Kidney (tissue), 14 donors: ENCODE results near the gene HERC5. TPM values are rescaled to one million over a fixed set of nuclear protein-coding genes. Genes with fewer than 3 reads are reported as not detected.

Experiments
- DNase-seq, 5 donors: peaks; one replicate each; pipeline ENCODE4 v3.0.0-alpha.2; 2013 to 2020
- FAIRE-seq: peaks from 2 replicates; lab custom pipeline; 2012; peaks lifted over from hg19 to GRCh38; lab: Jason Lieb, UNC
- H3K27ac ChIP-seq, 2 donors: one replicate each; pipeline ENCODE4 v1.7.0; 2013; ENCODE audit warnings: low read depth in 2 of 2, low read length in 2 of 2, inconsistent platforms in 1 of 2
- H3K27me3 ChIP-seq: one replicate; pipeline ENCODE4 v1.7.1; 2013; ENCODE audit warnings: low read length, inconsistent platforms; ENCODE audit not compliant: control insufficient read depth, insufficient read depth
- H3K36me3 ChIP-seq, 3 donors: one replicate each; pipeline versions ENCODE4 v1.7.0 to v1.7.1; 2013; ENCODE audit warnings: low read length in 3 of 3, control low read depth in 1 of 3, inconsistent platforms in 1 of 3; ENCODE audit not compliant: insufficient read depth in 3 of 3, control insufficient read depth in 2 of 3
- H3K4me1 ChIP-seq, 3 donors: one replicate each; pipeline versions ENCODE4 v1.7.0 to v1.7.1; 2013; ENCODE audit warnings: low read length in 3 of 3, inconsistent platforms in 1 of 3, low read depth in 1 of 3; ENCODE audit not compliant: control insufficient read depth in 2 of 3, insufficient read depth in 2 of 3
- H3K4me3 ChIP-seq, 3 donors: one replicate each; pipeline versions ENCODE4 v1.7.0 to v1.8.1; 2013; ENCODE audit warnings: low read length in 3 of 3, control low read depth in 1 of 3, inconsistent platforms in 1 of 3
- H3K9ac ChIP-seq, 3 donors: one replicate each; pipeline versions ENCODE4 v1.7.0 to v1.7.1; 2013; ENCODE audit warnings: low read length in 3 of 3, control low read depth in 1 of 3, inconsistent platforms in 1 of 3
- H3K9me3 ChIP-seq, 3 donors: one replicate each; pipeline versions ENCODE4 v1.7.0 to v1.7.1; 2013; ENCODE audit warnings: low read length in 3 of 3, control low read depth in 1 of 3, inconsistent platforms in 1 of 3; ENCODE audit not compliant: control insufficient read depth in 2 of 3, insufficient read depth in 1 of 3
- CTCF ChIP-seq: IDR thresholded peaks from 3 replicates; pipeline ENCODE4 v1.5.1; 2012; ENCODE audit warnings: mild to moderate bottlenecking, moderate library complexity, borderline replicate concordance; ENCODE audit not compliant: insufficient read depth; ENCODE audit errors: extremely low read depth
- intact Hi-C: fragments of 100-400 bp; cut with DNase I; formaldehyde crosslinking; loops from one replicate; pipeline ENCODE4 v1.11.1; 2022
- polyA plus RNA-seq: library from polyadenylated mRNA; stranded (reverse); fragments of 350-450 nt; fragmentation: Illumina TruSeq; extraction: RNeasy Lipid Tissue Mini Kit (QIAGEN cat#74804); gene quantifications from one replicate; pipeline ENCODE4 v1.2.3, GENCODE V29; 2014; ENCODE audit warnings: low read depth, low replicate concordance; ENCODE audit not compliant: insufficient read depth
- total RNA-seq: library from RNA; stranded (reverse); fragmentation: NEBNext Ultra II Directional; extraction: Animal tissue kit (Norgen Biotek cat#: 25700); gene quantifications from one replicate; pipeline ENCODE4 v1.2.1, GENCODE V29; 2021
- donor health status: control.
- donor health status: control.
- donor health status: control.
- donor health status: control.
- donor health status: control.
- donor health status: DM: yes; HTN: yes; CAD: no.
- donor health status: Normal renal cell carcinoma (clear cell type).

HERC5 gene
- total and polyA plus RNA-seq, 2 donors from 2014 or later: 4.7 to 6.5 TPM

DNA sequence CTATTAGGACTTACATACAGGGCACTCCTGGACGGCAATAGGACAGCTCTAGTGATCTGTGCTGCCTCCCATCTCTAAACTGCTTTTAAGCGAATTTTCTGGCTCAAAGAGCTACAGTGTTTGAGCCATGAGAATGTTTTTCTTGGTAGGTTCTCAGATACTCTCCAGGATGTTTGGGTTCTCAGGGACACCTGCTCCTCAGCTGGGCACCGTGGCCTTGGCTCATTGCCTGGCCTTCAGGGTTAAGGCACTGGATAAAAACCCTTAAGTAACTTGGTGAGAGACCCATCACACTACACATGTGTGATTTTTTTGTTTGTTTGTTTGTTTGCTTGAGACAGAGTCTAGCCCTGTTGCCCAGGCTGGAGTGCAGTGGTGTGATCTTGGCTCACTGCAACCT is 38.5 kb upstream of the HERC5 start:
- Histone ChIP-seq H3K27ac (no peak overlapping the region), H3K27me3 (no peaks in the 10 kb centered on the region), H3K4me1 (no peaks in the 10 kb centered on the region), H3K4me3 (no peak overlapping the region), H3K9me3 (no peaks in the 10 kb centered on the region), H3K36me3 (no peaks in the 10 kb centered on the region), H3K9ac (no peak overlapping the region)
- no peak for TF ChIP-seq CTCF
- DNase-seq (no peak), FAIRE-seq (no peak)
- intact Hi-C loops: no loop called here

DNA sequence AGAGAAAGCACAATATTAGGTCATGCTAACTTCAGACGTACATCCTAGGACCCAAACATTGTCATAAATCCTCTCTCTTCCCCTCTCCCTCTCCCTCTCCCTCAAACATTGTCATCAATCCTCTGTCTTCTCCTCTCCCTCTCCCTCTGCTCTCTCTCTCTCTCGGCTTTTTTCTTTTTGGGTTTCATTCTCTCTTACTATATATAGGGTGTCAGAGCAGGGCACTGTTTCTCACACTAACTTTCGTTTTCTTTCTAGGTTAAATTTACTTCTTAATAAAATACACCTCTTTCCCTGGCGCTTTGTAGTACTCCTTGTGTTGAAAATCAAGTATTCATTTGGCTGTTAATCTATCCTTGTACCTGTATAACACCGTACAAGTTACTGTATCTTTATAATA is 37.0 kb upstream of the HERC5 start:
- no peak for FAIRE-seq
- DNase-seq: no peak
- H3K9ac ChIP-seq: no peak overlapping the region
- H3K9me3 ChIP-seq: no peaks in the 10 kb centered on the region
- H3K27me3 ChIP-seq: no peaks in the 10 kb centered on the region
- intact Hi-C loops: no loop called here
- H3K27ac ChIP-seq: no peak overlapping the region
- no peak overlapping the region for H3K4me3 ChIP-seq
- TF ChIP-seq CTCF: no peak
- H3K36me3 ChIP-seq: no peaks in the 10 kb centered on the region
- no peaks in the 10 kb centered on the region for H3K4me1 ChIP-seq

GRCh38 chr4:88420844-88421243 is 36.1 kb upstream of the HERC5 start:
- Histone ChIP-seq H3K4me3 (no peak overlapping the region), H3K9ac (no peak overlapping the region), H3K4me1 (no peaks in the 10 kb centered on the region), H3K9me3 (no peaks in the 10 kb centered on the region), H3K36me3 (no peaks in the 10 kb centered on the region), H3K27ac (no peak overlapping the region), H3K27me3 (no peaks in the 10 kb centered on the region)
- DNase-seq (no peak), FAIRE-seq (no peak)
- TF ChIP-seq CTCF: no peak
- intact Hi-C loops: no loop called here

DNA sequence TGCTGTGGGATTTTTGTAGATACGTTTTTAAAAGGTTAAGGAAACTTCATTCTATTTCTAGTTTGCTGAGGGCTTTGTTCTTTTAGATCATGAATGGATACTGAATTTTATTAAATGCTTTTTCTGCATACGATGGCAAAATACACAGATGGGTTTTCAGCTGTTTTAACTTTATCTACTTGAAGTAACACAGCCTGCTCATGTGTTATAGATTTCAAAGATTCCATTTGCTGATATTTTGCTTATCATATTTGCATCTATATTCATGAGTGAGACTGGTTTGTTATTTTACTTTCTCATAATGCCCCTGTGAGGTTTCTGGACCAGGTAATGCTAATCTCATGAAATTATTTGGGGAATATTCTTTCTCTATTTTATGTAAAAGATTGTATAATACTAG is 34.5 kb upstream of the HERC5 start:
- H3K4me1 ChIP-seq: no peaks in the 10 kb centered on the region
- no peak overlapping the region for H3K9ac ChIP-seq
- DNase-seq: no peak
- no peak overlapping the region for H3K27ac ChIP-seq
- no peaks in the 10 kb centered on the region for H3K9me3 ChIP-seq
- no peak for FAIRE-seq
- intact Hi-C loops: no loop called here
- H3K36me3 ChIP-seq: no peaks in the 10 kb centered on the region
- no peak for TF ChIP-seq CTCF
- no peak overlapping the region for H3K4me3 ChIP-seq
- H3K27me3 ChIP-seq: no peaks in the 10 kb centered on the region
